Fibroblast of mammary gland (primary cell): ENCODE measurements around the gene CEP83.

Experiments
- DNase-seq: peaks from one replicate; pipeline ENCODE4 v3.0.0-alpha.2; 2010; ENCODE audit warnings: low read depth
- H3K4me3 ChIP-seq: 2 replicates; pipeline ENCODE4 v1.5.1; 2011; ENCODE audit warnings: low read depth, mild to moderate bottlenecking, low read length, moderate library complexity; ENCODE audit not compliant: control insufficient read depth
- TF ChIP-seq, protein P1 (sequence below): conservative IDR thresholded peaks from 2 replicates; pipeline ENCODE4 v1.5.1; 2011; ENCODE audit warnings: low read depth, low read length, inconsistent platforms; ENCODE audit not compliant: control insufficient read depth, insufficient read depth

Gene CEP83

GRCh38 chr12:94498698-94499097 lies 39.0 kb upstream of the CEP83 start:
- no peak overlapping the region for H3K4me3 ChIP-seq
- TF ChIP-seq, protein P1, sequence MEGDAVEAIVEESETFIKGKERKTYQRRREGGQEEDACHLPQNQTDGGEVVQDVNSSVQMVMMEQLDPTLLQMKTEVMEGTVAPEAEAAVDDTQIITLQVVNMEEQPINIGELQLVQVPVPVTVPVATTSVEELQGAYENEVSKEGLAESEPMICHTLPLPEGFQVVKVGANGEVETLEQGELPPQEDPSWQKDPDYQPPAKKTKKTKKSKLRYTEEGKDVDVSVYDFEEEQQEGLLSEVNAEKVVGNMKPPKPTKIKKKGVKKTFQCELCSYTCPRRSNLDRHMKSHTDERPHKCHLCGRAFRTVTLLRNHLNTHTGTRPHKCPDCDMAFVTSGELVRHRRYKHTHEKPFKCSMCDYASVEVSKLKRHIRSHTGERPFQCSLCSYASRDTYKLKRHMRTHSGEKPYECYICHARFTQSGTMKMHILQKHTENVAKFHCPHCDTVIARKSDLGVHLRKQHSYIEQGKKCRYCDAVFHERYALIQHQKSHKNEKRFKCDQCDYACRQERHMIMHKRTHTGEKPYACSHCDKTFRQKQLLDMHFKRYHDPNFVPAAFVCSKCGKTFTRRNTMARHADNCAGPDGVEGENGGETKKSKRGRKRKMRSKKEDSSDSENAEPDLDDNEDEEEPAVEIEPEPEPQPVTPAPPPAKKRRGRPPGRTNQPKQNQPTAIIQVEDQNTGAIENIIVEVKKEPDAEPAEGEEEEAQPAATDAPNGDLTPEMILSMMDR, result no peak
- no peak for DNase-seq

DNA sequence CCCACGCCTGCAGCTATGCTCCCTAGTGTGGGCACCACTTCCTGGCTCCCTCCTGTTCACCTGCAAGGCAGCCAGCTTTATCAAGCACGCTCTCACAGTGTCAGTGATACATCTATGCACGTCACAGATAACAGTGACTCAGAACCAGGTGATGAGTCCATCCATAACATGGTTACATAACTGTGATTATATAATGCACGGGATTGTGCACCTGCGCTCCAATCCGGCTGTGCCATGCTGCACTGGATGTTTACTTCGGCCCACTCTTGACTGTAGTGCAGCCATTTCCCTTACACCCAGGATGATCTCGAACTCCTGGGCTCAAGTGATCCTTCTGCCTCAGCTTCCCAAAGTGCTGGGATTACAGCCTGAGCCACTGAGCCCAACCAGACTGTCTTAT lies 38.4 kb upstream of the CEP83 start:
- no peak for DNase-seq
- TF ChIP-seq, protein P1, result no peak
- H3K4me3 ChIP-seq, result no peak overlapping the region

- H3K4me3 ChIP-seq, result no peak overlapping the region
- no peak for DNase-seq
- TF ChIP-seq, protein P1, result no peak
These were observed 35.9 kb upstream of the CEP83 start for GRCh38 chr12:94495445-94496115.

DNA sequence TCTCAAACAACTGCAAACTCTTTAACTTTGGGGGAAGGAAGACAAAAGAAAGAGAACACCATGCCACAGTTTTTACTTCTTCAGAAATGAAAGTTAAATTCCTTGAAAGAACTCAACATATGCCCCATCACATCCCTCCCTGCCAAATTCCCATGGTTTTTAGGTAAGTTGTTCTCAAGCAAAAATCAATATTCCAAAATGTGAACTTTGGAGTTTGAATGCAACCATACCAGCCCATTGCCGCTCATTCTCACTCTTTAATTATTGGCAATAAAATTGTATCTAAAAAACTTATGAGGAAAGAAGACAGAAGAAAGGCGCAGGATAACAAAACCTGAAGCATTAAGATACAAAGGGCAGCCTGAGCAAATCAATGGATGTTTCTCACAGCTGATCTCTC lies 31.8 kb upstream of the CEP83 start:
- DNase-seq, result no peak
- H3K4me3 ChIP-seq, result no peak overlapping the region
- TF ChIP-seq, protein P1, result no peak

GRCh38 chr12:94488463-94488862 lies 28.8 kb upstream of the CEP83 start:
- no peak overlapping the region for H3K4me3 ChIP-seq
- no peak for DNase-seq
- TF ChIP-seq, protein P1, result no peak

DNA sequence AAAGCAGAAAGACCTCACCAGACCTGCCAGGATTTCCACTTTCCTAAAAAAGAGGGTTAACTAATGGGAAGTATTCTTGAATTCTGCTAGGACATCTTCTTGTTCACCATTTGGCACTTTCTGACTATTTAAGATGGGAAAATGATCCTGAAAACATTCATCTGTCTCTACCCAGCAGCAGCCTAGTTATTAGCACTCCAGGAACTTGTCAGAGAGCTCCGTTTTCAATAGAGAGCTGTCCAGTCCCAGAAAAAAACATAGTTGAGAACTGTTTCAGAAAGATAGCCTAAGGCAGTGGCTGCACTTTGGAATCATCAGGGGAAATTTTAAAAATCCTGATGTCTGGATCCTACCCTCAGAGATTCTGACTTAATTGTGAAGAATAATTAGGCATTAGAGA lies 22.1 kb upstream of the CEP83 start:
- TF ChIP-seq, protein P1, result no peak
- no peak for DNase-seq
- H3K4me3 ChIP-seq, result no peak overlapping the region

- no peak overlapping the region for H3K4me3 ChIP-seq
- TF ChIP-seq, protein P1, result no peak
These were observed 9.9 kb upstream of the CEP83 start for GRCh38 chr12:94469522-94469921.

More at GRCh38 chr12:94469522-94469921, 9.9 kb upstream of the CEP83 start:
- no peak for DNase-seq
